Caco-2 (cell line): Measurements from ENCODE around the gene P2RY6. TPM values are rescaled to one million over a fixed set of nuclear protein-coding genes. Genes with fewer than 3 reads are reported as not detected.

Experiments used
- Bru-seq: library from RNA; stranded (reverse); fragments of 400-500 nt; gene quantifications from one replicate; lab custom pipeline; 2021; lab: Mats Ljungman, UMichigan
- BruChase-seq, 2 experiments: library from RNA; stranded (reverse); fragments of 400-500 nt; gene quantifications; one replicate each; lab custom pipeline; 2021; lab: Mats Ljungman, UMichigan
- BruUV-seq: library from RNA; stranded (reverse); fragments of 400-500 nt; replicated peaks from 2 replicates; lab custom pipeline; 2021; lab: Mats Ljungman, UMichigan
- CTCF ChIA-PET: fragments of 300-600 bp; sonication (Branson Sonifier 250); formaldehyde crosslinking; loops from one replicate; lab custom pipeline; 2022; ENCODE audit warnings: antibody characterized with exemption; lab: Charles Lee
- POLR2A ChIA-PET: fragments of 300-600 bp; sonication (Branson Sonifier 250); formaldehyde crosslinking; loops from one replicate; lab custom pipeline; 2022; ENCODE audit warnings: antibody characterized with exemption; lab: Charles Lee
- DNase-seq, 2 experiments: peaks; one replicate each; pipeline versions ENCODE4 v3.0.0 to v3.0.0-alpha.2; 2020 to 2022
- H3K27me3 ChIP-seq: replicated peaks from 2 replicates; pipeline ENCODE4 v1.6.0; 2011; ENCODE audit warnings: low read length; ENCODE audit not compliant: control insufficient read depth, insufficient read depth
- H3K36me3 ChIP-seq: 2 replicates; pipeline ENCODE4 v1.5.1; 2011; ENCODE audit warnings: low read length; ENCODE audit not compliant: control insufficient read depth, insufficient read depth
- H3K4me1 ChIP-seq: fragments of 250-450 bp; sonication (Bioruptor Pico); 2 replicates; pipeline ENCODE4 v1.5.1; 2020; ENCODE audit warnings: mild to moderate bottlenecking
- H3K4me3 ChIP-seq: 2 replicates; pipeline ENCODE4 v1.5.1; 2011; ENCODE audit warnings: low read depth, mild to moderate bottlenecking, control low read depth, low read length
- H3K9me3 ChIP-seq: fragments of 250-450 bp; sonication (Bioruptor Pico); 2 replicates; pipeline ENCODE4 v1.5.1; 2020; ENCODE audit warnings: mild to moderate bottlenecking, moderate library complexity
- H3K27ac Mint-ChIP-seq: one replicate; pipeline ENCODE4 v1.8.0; 2022; ENCODE audit warnings: mixed read lengths; ENCODE audit not compliant: unreplicated experiment
- H3K27me3 Mint-ChIP-seq: one replicate; pipeline ENCODE4 v1.8.0; 2022; ENCODE audit warnings: mixed read lengths; ENCODE audit not compliant: insufficient read depth, unreplicated experiment
- H3K36me3 Mint-ChIP-seq: one replicate; pipeline ENCODE4 v1.8.0; 2022; ENCODE audit warnings: mild to moderate bottlenecking, mixed read lengths; ENCODE audit not compliant: insufficient read depth, unreplicated experiment
- H3K4me1 Mint-ChIP-seq: one replicate; pipeline ENCODE4 v1.8.0; 2022; ENCODE audit warnings: low read depth, mixed read lengths; ENCODE audit not compliant: unreplicated experiment
- H3K4me3 Mint-ChIP-seq: one replicate; pipeline ENCODE4 v1.8.0; 2022; ENCODE audit warnings: mild to moderate bottlenecking, moderate library complexity, mixed read lengths; ENCODE audit not compliant: unreplicated experiment
- H3K9me3 Mint-ChIP-seq: one replicate; pipeline ENCODE4 v1.8.0; 2022; ENCODE audit warnings: mixed read lengths; ENCODE audit not compliant: unreplicated experiment
- CTCF ChIP-seq, 2 experiments: fragments of 200-600 bp in 1 of 2; IDR thresholded peaks; 1 replicate in 1 of 2; 2 replicates in 1 of 2; pipeline versions ENCODE4 v1.5.1 to v1.8.0; 2011 to 2022; ENCODE audit warnings: antibody characterized with exemption in 1 of 2, control low read depth in 1 of 2, inconsistent platforms in 1 of 2, low read depth in 1 of 2, low read length in 1 of 2, mild to moderate bottlenecking in 1 of 2, moderate library complexity in 1 of 2; ENCODE audit not compliant: insufficient read depth in 1 of 2, severe bottlenecking in 1 of 2, unreplicated experiment in 1 of 2
- intact Hi-C: fragments of 100-400 bp; cut with micrococcal nuclease; formaldehyde crosslinking; loops from one replicate; pipeline ENCODE4 v1.10.0; 2022; ENCODE audit not compliant: unreplicated experiment
- long read RNA-seq: library from polyadenylated mRNA; stranded (forward); transcript quantifications from one replicate; pipeline ENCODE4 v2.0.0, GENCODE V29; 2022
- total RNA-seq: library from RNA; stranded (reverse); gene quantifications from 2 replicates; pipeline ENCODE4 v1.2.3, GENCODE V29; 2022

Gene P2RY6
- total RNA-seq (48.4 and 55.7 TPM in 2 replicates), Bru-seq, nascent RNA (percentile 96 among the genes with signal in this experiment), BruChase-seq, experiment 1, labeled RNA remaining after a 2-hour chase (percentile 90 among the genes with signal in this experiment), BruChase-seq, experiment 2, labeled RNA remaining after a 6-hour chase (percentile 84 among the genes with signal in this experiment)
- long read RNA-seq, transcript P2RY6-208 (3 exons, 2,351 nt): minor isoform, 49 of 139 reads
- long read RNA-seq, transcript P2RY6-202 (2 exons, 2,398 nt): major isoform, 52 of 139 reads
- long read RNA-seq, partial matches to known transcripts: 0 of 139 reads
- long read RNA-seq, other reads (novel, unspliced or antisense): 34 of 139 reads

GRCh38 chr11:73271936-73272679 is at the start of gene P2RY6:
Gene P2RY6 (plus strand): TSS chr11:73272338. CDS start chr11:73296519, 24,181 bp downstream.
- POLR2A ChIA-PET: interaction anchor here (0.5 to 1.6 kb wide), 6 partner anchors 9 to 338 kb away, joined by 3 to 11 read pairs (median 4); no protein-coding TSS in a partner anchor
- no TSS peak for BruUV-seq
- Mint-ChIP-seq H3K36me3 (peaks cover 66% of the 10 kb centered on the region), H3K27ac (peak within 1 kb of the TSS; percentile 99), H3K4me1 (peaks cover 81% of the 10 kb centered on the region), H3K9me3 (no peaks in the 10 kb centered on the region), H3K27me3 (no peaks in the 10 kb centered on the region), H3K4me3 (peak within 1 kb of the TSS; percentile 80)
- Histone ChIP-seq H3K36me3 (peaks cover 3% of the 10 kb centered on the region; the same call in 1 of the 2 replicates), H3K9me3 (no peaks in the 10 kb centered on the region), H3K27me3 (no peaks in the 10 kb centered on the region), H3K4me1 (peaks cover 79% of the 10 kb centered on the region), H3K4me3 (peak within 1 kb of the TSS; percentile 38)
- CTCF ChIA-PET: interaction anchor here (0.7 to 2.2 kb wide), 10 partner anchors 15 to 437 kb away, joined by 3 to 20 read pairs (median 4); partner anchors contain the start of gene ARHGEF17
- intact Hi-C loops: no loop called here
- no peak for TF ChIP-seq CTCF (IDR thresholded peaks at IDR 0.05; ENCODE audit: insufficient read depth in 1 of 2, low read depth in 1 of 2, low read length in 1 of 2, severe bottlenecking in 1 of 2, unreplicated experiment in 1 of 2)
- DNase-seq: peak; percentile 88 to 93

GRCh38 chr11:73223998-73224730 is 48.0 kb upstream of the P2RY6 start:
- TF ChIP-seq CTCF (IDR thresholded peaks at IDR 0.05; ENCODE audit: insufficient read depth in 1 of 2, low read depth in 1 of 2, low read length in 1 of 2, severe bottlenecking in 1 of 2, unreplicated experiment in 1 of 2): no peak
- peak overlapping the region; percentile 55 for H3K27ac Mint-ChIP-seq
- Histone ChIP-seq H3K36me3 (no peaks in the 10 kb centered on the region), H3K9me3 (no peaks in the 10 kb centered on the region), H3K27me3 (no peaks in the 10 kb centered on the region), H3K4me3 (no peak overlapping the region), H3K4me1 (peaks cover 60% of the 10 kb centered on the region)
- ChIA-PET CTCF (interaction anchor here (0.5 to 0.6 kb wide), 2 partner anchors 30 to 528 kb away, joined by 3 to 4 read pairs; no protein-coding TSS in a partner anchor), POLR2A (no interaction called here)
- H3K36me3 Mint-ChIP-seq: peaks cover 7% of the 10 kb centered on the region
- peaks cover 50% of the 10 kb centered on the region for H3K4me1 Mint-ChIP-seq
- no TSS peak for BruUV-seq
- DNase-seq: peak in 1 of 2 experiments; percentile 26
- H3K9me3 Mint-ChIP-seq: no peaks in the 10 kb centered on the region
- no peaks in the 10 kb centered on the region for H3K27me3 Mint-ChIP-seq
- no peak overlapping the region for H3K4me3 Mint-ChIP-seq
- intact Hi-C loops: no loop called here
